ENCODE data around the gene LYPD8. TPM values are rescaled to one million over a fixed set of nuclear protein-coding genes. Genes with fewer than 3 reads are reported as not detected.

LYPD8 gene
- total RNA-seq, 1 donor from 2014 or later: not detected

GRCh38 chr1:248753029-248753594 lies 2.4 kb downstream of the LYPD8 start:
- no peak for TF ChIP-seq CTCF (IDR thresholded peaks at IDR 0.05)
- H3K36me3 Mint-ChIP-seq (ENCODE audit: low read depth): no peaks in the 10 kb centered on the region
- H3K27me3 Mint-ChIP-seq (ENCODE audit: low read depth): no peaks in the 10 kb centered on the region
- DNase-seq (ENCODE audit: low spot score): no peak
- H3K4me1 Mint-ChIP-seq (ENCODE audit: low read depth): no peaks in the 10 kb centered on the region
- no peak overlapping the region for H3K4me3 Mint-ChIP-seq (ENCODE audit: unreplicated experiment)
- peaks cover 7% of the 10 kb centered on the region for H3K9me3 Mint-ChIP-seq (ENCODE audit: low read depth)
- no peak overlapping the region for H3K27ac Mint-ChIP-seq (ENCODE audit: unreplicated experiment)

- no peak for DNase-seq (ENCODE audit: low spot score)
- no peaks in the 10 kb centered on the region for H3K4me1 Mint-ChIP-seq (ENCODE audit: low read depth)
- no peaks in the 10 kb centered on the region for H3K27me3 Mint-ChIP-seq (ENCODE audit: low read depth)
- H3K9me3 Mint-ChIP-seq (ENCODE audit: low read depth): peaks cover 7% of the 10 kb centered on the region
- H3K4me3 Mint-ChIP-seq (ENCODE audit: unreplicated experiment): no peak overlapping the region
- no peak overlapping the region for H3K27ac Mint-ChIP-seq (ENCODE audit: unreplicated experiment)
- no peaks in the 10 kb centered on the region for H3K36me3 Mint-ChIP-seq (ENCODE audit: low read depth)
- TF ChIP-seq CTCF (IDR thresholded peaks at IDR 0.05): no peak
Measured at GRCh38 chr1:248752161-248753028, 3.2 kb downstream of the LYPD8 start.

GRCh38 chr1:248751635-248752034 lies 3.9 kb downstream of the LYPD8 start:
- Mint-ChIP-seq H3K27me3 (ENCODE audit: low read depth) (no peaks in the 10 kb centered on the region), H3K27ac (ENCODE audit: unreplicated experiment) (no peak overlapping the region), H3K36me3 (ENCODE audit: low read depth) (no peaks in the 10 kb centered on the region), H3K9me3 (ENCODE audit: low read depth) (no peaks in the 10 kb centered on the region), H3K4me1 (ENCODE audit: low read depth) (no peaks in the 10 kb centered on the region), H3K4me3 (ENCODE audit: unreplicated experiment) (no peak overlapping the region)
- TF ChIP-seq CTCF (IDR thresholded peaks at IDR 0.05): no peak
- no peak for DNase-seq (ENCODE audit: low spot score)

DNA sequence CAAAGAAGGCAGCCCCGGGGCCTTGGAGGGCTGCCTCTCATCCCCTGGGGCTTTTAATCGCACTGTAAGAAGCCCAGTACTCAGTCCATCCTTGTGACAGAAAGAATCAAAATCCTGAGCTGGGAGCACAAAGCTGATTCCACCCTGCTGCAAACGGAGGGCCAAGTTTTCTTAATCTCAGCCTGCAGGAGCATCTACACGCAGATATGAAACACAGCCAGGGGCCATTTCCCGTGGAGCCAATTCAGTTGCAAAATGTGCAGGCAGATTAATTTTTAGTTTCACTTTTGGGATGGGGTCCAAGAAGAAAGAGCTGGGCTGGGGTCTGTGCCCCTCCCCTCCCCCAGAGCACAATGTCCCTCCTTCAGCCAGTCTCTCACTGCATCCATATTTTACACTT lies 4.4 kb downstream of the LYPD8 start:
- Mint-ChIP-seq H3K36me3 (ENCODE audit: low read depth) (no peaks in the 10 kb centered on the region), H3K4me1 (ENCODE audit: low read depth) (no peaks in the 10 kb centered on the region), H3K4me3 (ENCODE audit: unreplicated experiment) (no peak overlapping the region), H3K27ac (ENCODE audit: unreplicated experiment) (no peak overlapping the region), H3K9me3 (ENCODE audit: low read depth) (peaks cover 2% of the 10 kb centered on the region), H3K27me3 (ENCODE audit: low read depth) (no peaks in the 10 kb centered on the region)
- no peak for TF ChIP-seq CTCF (IDR thresholded peaks at IDR 0.05)
- no peak for DNase-seq (ENCODE audit: low spot score)

GRCh38 chr1:248750496-248750895 lies 5.1 kb downstream of the LYPD8 start:
- Mint-ChIP-seq H3K4me1 (ENCODE audit: low read depth) (no peaks in the 10 kb centered on the region), H3K4me3 (ENCODE audit: unreplicated experiment) (no peak overlapping the region), H3K27ac (ENCODE audit: unreplicated experiment) (no peak overlapping the region), H3K27me3 (ENCODE audit: low read depth) (no peaks in the 10 kb centered on the region), H3K36me3 (ENCODE audit: low read depth) (no peaks in the 10 kb centered on the region), H3K9me3 (ENCODE audit: low read depth) (peaks cover 2% of the 10 kb centered on the region)
- no peak for DNase-seq (ENCODE audit: low spot score)
- TF ChIP-seq CTCF (IDR thresholded peaks at IDR 0.05): no peak
